H1 (cell line): ENCODE results near the gene NTRK1. TPM values are rescaled to one million over a fixed set of nuclear protein-coding genes. Genes with fewer than 3 reads are reported as not detected.

Experiments used
- ASH2L ChIP-seq: fragments of 200-600, 300-600 bp; sonication (generic); IDR thresholded peaks from one replicate; pipeline ENCODE4 v1.7.1; 2017; ENCODE audit warnings: low read length
- polyA plus RNA-seq, 7 experiments: library from polyadenylated mRNA; depleted of rRNA in 3 of 7; stranded (reverse) in 5 of 7; unstranded in 2 of 7; fragments of >200 nt in 5 of 7; fragments of 200-250 nt in 2 of 7; gene quantifications; 1 replicate in 5 of 7; 2 replicates in 1 of 7; 4 replicates in 1 of 7; pipeline versions ENCODE4 v1.2.1 to v1.2.3, GENCODE V29; 2011 to 2013; ENCODE audit warnings: missing spikeins in 2 of 7, mixed read lengths in 2 of 7
- total RNA-seq: library from RNA; stranded (reverse); fragmentation: NEBNext Ultra II Directional; extraction: Animal tissue kit (Norgen Biotek cat#: 25700); gene quantifications from 2 replicates; pipeline ENCODE4 v1.2.1, GENCODE V29; 2021

NTRK1 gene
- total and polyA plus RNA-seq, 2 of the 8 experiments (the other 6 are each of a cell fraction or from before 2014, with no cell fraction given): 0.12 to 0.24 TPM

DNA sequence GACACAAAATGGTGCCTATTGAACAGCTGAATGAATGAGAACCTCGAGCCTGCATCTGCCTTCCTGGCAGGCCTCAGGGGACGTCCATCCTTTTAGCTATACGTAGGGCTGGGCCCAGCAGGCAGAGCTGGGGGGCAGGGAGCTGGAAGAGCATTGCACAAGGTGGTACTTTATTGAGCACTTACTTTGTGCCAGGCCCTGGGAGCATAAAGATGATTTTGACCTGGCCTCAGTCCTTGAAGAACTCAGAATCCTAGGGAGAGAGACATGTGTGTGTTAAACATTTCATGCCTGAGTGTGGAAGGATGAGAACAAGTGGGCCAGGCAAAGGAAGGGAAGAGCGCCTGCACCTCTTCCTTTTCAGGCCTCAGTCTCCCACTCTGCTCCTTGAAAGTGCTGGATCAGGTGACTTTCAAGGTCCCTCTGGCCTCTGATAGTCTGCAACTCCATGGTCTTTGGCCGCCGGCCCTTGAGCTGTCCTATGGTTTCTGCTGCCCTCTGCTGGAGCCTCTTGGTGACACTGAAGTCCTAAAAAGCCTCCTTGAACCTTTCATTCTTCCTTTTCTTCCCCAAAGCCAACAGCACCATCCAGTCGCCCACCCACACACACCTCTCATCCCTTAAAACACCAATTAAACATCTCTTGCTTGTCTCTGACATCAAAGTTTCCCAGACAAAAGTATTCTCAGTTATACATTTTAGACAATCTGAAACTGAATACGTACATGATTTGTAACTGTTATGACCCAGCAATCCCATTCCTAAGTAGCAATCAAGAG is 29.3 kb downstream of the NTRK1 start (continued):
- TF ChIP-seq ASH2L: no peak
